OCI-LY7 (cell line): ENCODE data around the gene SYCP2. TPM values are rescaled to one million over a fixed set of nuclear protein-coding genes. Genes with fewer than 3 reads are reported as not detected.

Source experiments
- BruUV-seq: library from RNA; stranded (reverse); fragments of 400-500 nt; replicated peaks from 2 replicates; lab custom pipeline; 2021; lab: Mats Ljungman, UMichigan
- CTCF ChIA-PET: fragments of 300-600 bp; sonication (Branson Sonifier 250); formaldehyde crosslinking; loops from one replicate; lab custom pipeline; 2022; ENCODE audit warnings: antibody characterized with exemption; ENCODE audit not compliant: unreplicated experiment; lab: Charles Lee
- POLR2A ChIA-PET: fragments of 300-600 bp; sonication (Branson Sonifier 250); formaldehyde crosslinking; loops from one replicate; lab custom pipeline; 2022; ENCODE audit warnings: antibody characterized with exemption; lab: Charles Lee
- DNase-seq: peaks from one replicate; pipeline ENCODE4 v3.0.0-alpha.2; 2015; ENCODE audit warnings: low spot score
- H2AFZ ChIP-seq: fragments of 200-600 bp; sonication (generic), shearing (Covaris generic); 2 replicates; pipeline ENCODE4 v1.6.1; 2014; ENCODE audit warnings: mild to moderate bottlenecking, antibody characterized with exemption, low read length, moderate library complexity
- H3K27ac ChIP-seq: fragments of 200-600 bp; sonication (generic); 2 replicates; pipeline ENCODE4 v1.5.1; 2014; ENCODE audit warnings: mixed run types, low read depth, mild to moderate bottlenecking, moderate library complexity, low read length, inconsistent platforms; ENCODE audit not compliant: poor library complexity, severe bottlenecking
- H3K36me3 ChIP-seq: fragments of 200-600 bp; sonication (generic); 2 replicates; pipeline ENCODE4 v1.6.1; 2014; ENCODE audit warnings: mild to moderate bottlenecking, antibody characterized with exemption, low read length, moderate library complexity, mixed read lengths; ENCODE audit not compliant: insufficient read depth
- H3K4me1 ChIP-seq: fragments of 200-600 bp; sonication (generic); 2 replicates; pipeline ENCODE4 v1.5.1; 2014; ENCODE audit warnings: mild to moderate bottlenecking, low read length; ENCODE audit not compliant: insufficient read depth, poor library complexity, severe bottlenecking
- H3K4me2 ChIP-seq: fragments of 200-600 bp; sonication (generic); 2 replicates; pipeline ENCODE4 v1.6.1; 2014; ENCODE audit warnings: mild to moderate bottlenecking, low read length
- H3K4me3 ChIP-seq: fragments of 200-600 bp; sonication (generic); 2 replicates; pipeline ENCODE4 v1.5.1; 2014; ENCODE audit warnings: mild to moderate bottlenecking, low read depth, low read length; ENCODE audit not compliant: poor library complexity, severe bottlenecking
- H3K79me2 ChIP-seq: fragments of 200-600 bp; sonication (generic); 2 replicates; pipeline ENCODE4 v1.6.1; 2016; ENCODE audit warnings: low read depth, mild to moderate bottlenecking, low read length, moderate library complexity, mixed read lengths; ENCODE audit not compliant: insufficient read depth
- H3K9me2 ChIP-seq: fragments of 200-600 bp; sonication (generic); 2 replicates; pipeline ENCODE4 v1.6.1; 2016; ENCODE audit warnings: mild to moderate bottlenecking, low read length, mixed read lengths; ENCODE audit not compliant: insufficient read depth
- H3K9me3 ChIP-seq: fragments of 200-600 bp; sonication (generic); 2 replicates; pipeline ENCODE4 v1.6.1; 2014; ENCODE audit warnings: mild to moderate bottlenecking, mixed run types, low read length, mixed read lengths
- H4K20me1 ChIP-seq: fragments of 200-600 bp; sonication (generic); 2 replicates; pipeline ENCODE4 v1.6.1; 2014; ENCODE audit warnings: mild to moderate bottlenecking, antibody characterized with exemption, low read length, moderate library complexity, mixed read lengths; ENCODE audit not compliant: insufficient read depth
- CTCF ChIP-seq: fragments of 200-600 bp; sonication (generic); conservative IDR thresholded peaks from 2 replicates; pipeline ENCODE4 v1.5.1; 2014; ENCODE audit warnings: mild to moderate bottlenecking, antibody characterized with exemption, low read length, moderate library complexity, mixed read lengths
- EZH2phosphoT487 ChIP-seq: fragments of 200-600 bp; sonication (generic); IDR thresholded peaks from 2 replicates; pipeline ENCODE4 v1.6.1; 2018; ENCODE audit warnings: low read depth, borderline replicate concordance, mild to moderate bottlenecking, mixed run types, antibody characterized with exemption, low read length, moderate library complexity, mixed read lengths
- intact Hi-C: fragments of 100-400 bp; cut with micrococcal nuclease; formaldehyde crosslinking; loops from one replicate; pipeline ENCODE4 v1.10.0; 2022; ENCODE audit not compliant: unreplicated experiment
- total RNA-seq, 2 experiments: library from RNA; depleted of rRNA in 1 of 2; stranded (reverse); fragments of >200 nt in 1 of 2; shearing (Covaris generic) in 1 of 2; gene quantifications; 2 replicates each; pipeline ENCODE4 v1.2.3, GENCODE V29; 2014 to 2022

Gene SYCP2
- total RNA-seq, 2 experiments from 2014 or later: 0.19 to 0.38 TPM

GRCh38 chr20:59863058-59863457 is 70.4 kb downstream of the SYCP2 start:
- POLR2A ChIA-PET: no interaction called here
- CTCF ChIA-PET: no interaction called here
- intact Hi-C loops: no loop called here

GRCh38 chr20:59861401-59861800 is 72.0 kb downstream of the SYCP2 start:
- no peaks in the 10 kb centered on the region for H3K9me3 ChIP-seq
- no peak for DNase-seq
- H3K9me2 ChIP-seq: no peaks in the 10 kb centered on the region
- no peaks in the 10 kb centered on the region for H3K79me2 ChIP-seq
- H2AFZ ChIP-seq: no peak overlapping the region
- H4K20me1 ChIP-seq: no peaks in the 10 kb centered on the region
- BruUV-seq: no TSS peak
- H3K4me2 ChIP-seq: no peak overlapping the region
- intact Hi-C loops: no loop called here
- ChIA-PET POLR2A (no interaction called here), CTCF (no interaction called here)
- H3K27ac ChIP-seq: no peak overlapping the region
- H3K4me3 ChIP-seq: no peak overlapping the region
- TF ChIP-seq EZH2phosphoT487 (no peak), CTCF (no peak)
- H3K36me3 ChIP-seq: no peaks in the 10 kb centered on the region
- no peaks in the 10 kb centered on the region for H3K4me1 ChIP-seq

More at GRCh38 chr20:59863058-59863457, 70.4 kb downstream of the SYCP2 start:
- Histone ChIP-seq H3K9me3 (no peaks in the 10 kb centered on the region), H3K27ac (no peak overlapping the region), H4K20me1 (no peaks in the 10 kb centered on the region), H3K9me2 (no peaks in the 10 kb centered on the region), H3K4me3 (no peak overlapping the region), H3K79me2 (no peaks in the 10 kb centered on the region), H3K36me3 (no peaks in the 10 kb centered on the region), H3K4me1 (no peaks in the 10 kb centered on the region), H3K4me2 (no peak overlapping the region), H2AFZ (no peak overlapping the region)
- no peak for DNase-seq
- BruUV-seq: no TSS peak
- TF ChIP-seq EZH2phosphoT487 (no peak), CTCF (no peak)

GRCh38 chr20:59858425-59858824 is 75.0 kb downstream of the SYCP2 start:
- no peak for DNase-seq
- TF ChIP-seq EZH2phosphoT487 (no peak), CTCF (no peak)
- ChIA-PET CTCF (no interaction called here), POLR2A (no interaction called here)
- no peak overlapping the region for H3K4me2 ChIP-seq
- H3K27ac ChIP-seq: no peak overlapping the region
- no peaks in the 10 kb centered on the region for H3K4me1 ChIP-seq
- intact Hi-C loops: no loop called here
- no peaks in the 10 kb centered on the region for H3K79me2 ChIP-seq
- no peak overlapping the region for H3K4me3 ChIP-seq
- no TSS peak for BruUV-seq
- H3K9me3 ChIP-seq: no peaks in the 10 kb centered on the region
- H2AFZ ChIP-seq: no peak overlapping the region
- H4K20me1 ChIP-seq: no peaks in the 10 kb centered on the region
- H3K9me2 ChIP-seq: no peaks in the 10 kb centered on the region
- H3K36me3 ChIP-seq: no peaks in the 10 kb centered on the region
